Activated CD8-positive, alpha-beta T cell treated with anti-CD3 and anti-CD28 coated beads for 36 hours (primary cell): ENCODE data around the gene GIT1. TPM values are rescaled to one million over a fixed set of nuclear protein-coding genes. Genes with fewer than 3 reads are reported as not detected.

Source experiments
- ATAC-seq: fragments of 200-7000 bp; cut with Tn5 transposase; one replicate; pipeline ENCODE4 v1.10.0; 2021; ENCODE audit warnings: mild to moderate bottlenecking, moderate library complexity
- CTCF ChIA-PET: fragments of 350-600 bp; sonication (Branson Sonifier 250); formaldehyde crosslinking; loops from one replicate; lab custom pipeline; 2021; ENCODE audit warnings: antibody characterized with exemption; lab: Charles Lee
- POLR2A ChIA-PET: fragments of 350-600 bp; sonication (Branson Sonifier 250); formaldehyde crosslinking; loops from one replicate; lab custom pipeline; 2021; ENCODE audit warnings: antibody characterized with exemption; lab: Charles Lee
- DNase-seq: peaks from one replicate; pipeline ENCODE4 v3.0.0-alpha.2; 2020
- H3K27ac Mint-ChIP-seq: one replicate; pipeline ENCODE4 v1.8.0; 2021; ENCODE audit warnings: mild to moderate bottlenecking, mixed read lengths
- H3K27me3 Mint-ChIP-seq: one replicate; pipeline ENCODE4 v1.8.0; 2021; ENCODE audit warnings: mixed read lengths
- H3K36me3 Mint-ChIP-seq: one replicate; pipeline ENCODE4 v1.8.0; 2021; ENCODE audit warnings: low read depth, mixed read lengths
- H3K4me1 Mint-ChIP-seq: one replicate; pipeline ENCODE4 v1.8.0; 2021; ENCODE audit warnings: low read depth, mixed read lengths
- H3K4me3 Mint-ChIP-seq: one replicate; pipeline ENCODE4 v1.8.0; 2021; ENCODE audit warnings: mild to moderate bottlenecking, moderate library complexity, mixed read lengths
- H3K9me3 Mint-ChIP-seq: one replicate; pipeline ENCODE4 v1.8.0; 2021; ENCODE audit warnings: mixed read lengths
- CTCF ChIP-seq: fragments of 200-600 bp; IDR thresholded peaks from one replicate; pipeline ENCODE4 v1.8.0; 2022; ENCODE audit warnings: antibody characterized with exemption, mild to moderate bottlenecking
- intact Hi-C: fragments of 100-400 bp; cut with micrococcal nuclease; formaldehyde crosslinking; loops from one replicate; pipeline ENCODE4 v1.10.0; 2022
- total RNA-seq, 2 experiments: library from RNA; stranded (reverse); gene quantifications; one replicate each; pipeline ENCODE4 v1.2.3, GENCODE V29; 2021

Gene GIT1
- total RNA-seq, 2 experiments from 2014 or later: 54.8 to 59.3 TPM

DNA sequence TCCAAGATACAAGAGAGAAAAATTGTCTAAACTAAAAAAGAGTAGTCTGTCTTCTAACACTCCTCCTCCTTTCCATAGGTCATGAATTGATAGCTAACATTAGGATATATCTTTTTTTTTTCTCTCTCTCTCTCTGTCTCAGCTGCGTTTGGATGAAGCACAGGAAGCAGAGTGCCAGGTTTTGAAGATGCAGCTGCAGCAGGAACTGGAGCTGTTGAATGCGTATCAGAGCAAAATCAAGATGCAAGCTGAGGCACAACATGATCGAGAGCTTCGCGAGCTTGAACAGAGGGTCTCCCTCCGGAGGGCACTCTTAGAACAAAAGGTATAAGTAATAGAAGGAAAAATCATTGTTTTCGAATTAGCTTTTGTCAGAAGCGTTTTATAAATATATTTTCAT lies 55.5 kb downstream of the GIT1 start:
- ATAC-seq (no peak), DNase-seq (no peak)
- ChIA-PET POLR2A (interaction anchor here (2.2 kb wide), 1 partner anchor 10 kb away, joined by 5 read pairs; no protein-coding TSS in a partner anchor), CTCF (interaction anchor here (0.6 to 4.7 kb wide), 12 partner anchors 10 to 169 kb away, joined by 3 to 67 read pairs (median 3); partner anchors contain the start of gene ABHD15)
- no peak for TF ChIP-seq CTCF
- Mint-ChIP-seq H3K36me3 (peaks cover 26% of the 10 kb centered on the region), H3K27ac (peak overlapping the region; percentile 14), H3K9me3 (no peaks in the 10 kb centered on the region), H3K4me3 (no peak overlapping the region), H3K27me3 (no peaks in the 10 kb centered on the region), H3K4me1 (no peaks in the 10 kb centered on the region)
- intact Hi-C loops: no loop called here

DNA sequence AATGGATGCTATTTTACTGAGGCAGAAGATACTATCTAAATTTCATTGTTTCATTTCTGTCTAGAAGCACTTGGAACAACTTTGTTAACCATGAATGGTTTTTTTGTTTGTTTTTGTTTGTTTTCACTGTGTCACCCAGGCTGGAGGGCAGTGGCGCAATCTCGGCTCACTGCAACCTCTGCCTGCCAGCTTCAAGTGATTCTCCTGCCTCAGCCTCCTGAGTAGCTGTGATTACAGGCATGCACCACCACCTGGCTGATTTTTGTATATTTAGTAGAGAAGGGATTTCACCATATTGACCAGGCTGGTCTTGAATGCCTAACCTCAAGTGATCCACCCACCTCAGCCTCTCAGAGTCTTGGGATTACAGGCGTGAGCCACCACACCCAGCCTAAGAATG lies 63.1 kb downstream of the GIT1 start:
- no peak for ATAC-seq
- ChIA-PET POLR2A (no interaction called here), CTCF (interaction anchor here (1.3 to 1.6 kb wide), 2 partner anchors 10 to 157 kb away, joined by 6 to 10 read pairs; no protein-coding TSS in a partner anchor)
- no peak for TF ChIP-seq CTCF
- intact Hi-C loops: no loop called here
- DNase-seq: peak; percentile 2
- H3K4me3 Mint-ChIP-seq: no peak overlapping the region
- no peak overlapping the region for H3K27ac Mint-ChIP-seq
- H3K27me3 Mint-ChIP-seq: no peaks in the 10 kb centered on the region
- peaks cover 12% of the 10 kb centered on the region for H3K36me3 Mint-ChIP-seq
- H3K9me3 Mint-ChIP-seq: no peaks in the 10 kb centered on the region
- no peaks in the 10 kb centered on the region for H3K4me1 Mint-ChIP-seq

GRCh38 chr17:29524692-29525091 lies 64.8 kb downstream of the GIT1 start:
- no peak for ATAC-seq
- POLR2A ChIA-PET: interaction anchor here (1.0 kb wide), 1 partner anchor 10 kb away, joined by 5 read pairs; no protein-coding TSS in a partner anchor
- peaks cover 6% of the 10 kb centered on the region for H3K36me3 Mint-ChIP-seq
- no peak for DNase-seq
- H3K9me3 Mint-ChIP-seq: no peaks in the 10 kb centered on the region
- intact Hi-C loops: no loop called here
- no peak overlapping the region for H3K27ac Mint-ChIP-seq
- no peaks in the 10 kb centered on the region for H3K27me3 Mint-ChIP-seq
- no peaks in the 10 kb centered on the region for H3K4me1 Mint-ChIP-seq
- CTCF ChIA-PET: interaction anchor here (1.1 to 1.4 kb wide), 2 partner anchors 10 to 155 kb away, joined by 4 to 10 read pairs; no protein-coding TSS in a partner anchor
- TF ChIP-seq CTCF: no peak
- H3K4me3 Mint-ChIP-seq: no peak overlapping the region

Other genes with a start within 250 kb of the GIT1 start
- 10 to 100 TPM; 33.5 to 34.6 TPM for gene TAOK1, start 199.3 kb downstream of the GIT1 start, total RNA-seq
- gene ABHD15, start 22.6 kb downstream of the GIT1 start, total RNA-seq: 10 to 100 TPM in 1 of 2 experiments, 1 to 10 TPM in 1; 9.7 to 10.1 TPM
- gene TP53I13, start 20.9 kb downstream of the GIT1 start, total RNA-seq: 10 to 100 TPM; 46.7 to 50.2 TPM
- gene ANKRD13B, start 3.5 kb upstream of the GIT1 start, total RNA-seq: 10 to 100 TPM; 22.8 to 22.9 TPM
- 10 to 100 TPM; 11.6 to 13.0 TPM for gene CORO6, start 33.3 kb upstream of the GIT1 start, total RNA-seq